HepG2 (cell line): ENCODE data around the gene ARFGAP3. TPM values are rescaled to one million over a fixed set of nuclear protein-coding genes. Genes with fewer than 3 reads are reported as not detected.

Source experiments
- FOSL2 ChIP-seq: sonication (generic); formaldehyde crosslinking; IDR thresholded peaks from 2 replicates; pipeline ENCODE4 v1.4.0; 2020; ENCODE audit warnings: missing genetic modification reagents
- FOXO1 ChIP-seq: sonication (generic); formaldehyde crosslinking; IDR thresholded peaks from 2 replicates; pipeline ENCODE4 v1.4.0; 2020; ENCODE audit warnings: missing genetic modification reagents
- FOXP1 ChIP-seq, 2 experiments: fragments of 450-650 bp in 1 of 2; IDR thresholded peaks; 2 replicates each; pipeline ENCODE4 v1.6.1; 2017 to 2018; ENCODE audit warnings: antibody characterized with exemption in 1 of 2
- GATAD1 ChIP-seq: IDR thresholded peaks from 2 replicates; pipeline ENCODE4 v1.6.1; 2016; ENCODE audit warnings: missing genetic modification reagents, missing compliant biosample characterization
- ISX ChIP-seq: sonication (generic); formaldehyde crosslinking; conservative IDR thresholded peaks from 2 replicates; pipeline ENCODE4 v1.5.0; 2020; ENCODE audit warnings: missing genetic modification reagents
- MXD1 ChIP-seq: sonication (generic); formaldehyde crosslinking; IDR thresholded peaks from 2 replicates; pipeline ENCODE4 v1.4.0; 2020; ENCODE audit warnings: mild to moderate bottlenecking, missing genetic modification reagents
- NR2F1 ChIP-seq, 2 experiments: fragments of 450-650 bp in 1 of 2; formaldehyde crosslinking in 1 of 2; IDR thresholded peaks; 2 replicates each; pipeline versions ENCODE4 v1.5.0 to v1.6.1; 2016 to 2020; ENCODE audit warnings: mild to moderate bottlenecking in 1 of 2, missing compliant biosample characterization in 1 of 2, missing genetic modification reagents in 1 of 2, moderate library complexity in 1 of 2
- NR2F6 ChIP-seq, 2 experiments: IDR thresholded peaks; 2 replicates each; pipeline ENCODE4 v1.6.1; 2016; ENCODE audit warnings: antibody characterized with exemption in 1 of 2, mild to moderate bottlenecking in 1 of 2
- PAXIP1 ChIP-seq: sonication (generic); formaldehyde crosslinking; conservative IDR thresholded peaks from 2 replicates; pipeline ENCODE4 v1.4.0; 2020; ENCODE audit warnings: mild to moderate bottlenecking, missing genetic modification reagents, moderate library complexity
- PHF8 ChIP-seq: sonication (generic); formaldehyde crosslinking; IDR thresholded peaks from 2 replicates; pipeline ENCODE4 v1.5.0; 2020; ENCODE audit warnings: missing genetic modification reagents
- POLR2AphosphoS2 ChIP-seq: IDR thresholded peaks from 2 replicates; pipeline ENCODE4 v1.6.1; 2011; ENCODE audit warnings: low read depth, low read length, improper control_type of control experiment
- SIN3B ChIP-seq: fragments of 150-350 bp; IDR thresholded peaks from 2 replicates; pipeline ENCODE4 v1.6.1; 2014; ENCODE audit warnings: low read length
- SMC3 ChIP-seq: IDR thresholded peaks from 2 replicates; pipeline ENCODE4 v1.6.1; 2011; ENCODE audit warnings: low read length, improper control_type of control experiment
- YEATS2 ChIP-seq: sonication (generic); formaldehyde crosslinking; IDR thresholded peaks from 2 replicates; pipeline ENCODE4 v1.4.0; 2020; ENCODE audit warnings: missing genetic modification reagents, borderline replicate concordance
- YY1 ChIP-seq: IDR thresholded peaks from 2 replicates; pipeline ENCODE4 v1.6.1; 2011; ENCODE audit warnings: low read length, low read depth, moderate library complexity, mild to moderate bottlenecking; ENCODE audit not compliant: insufficient read depth, insufficient replicate concordance
- ZMYM2 ChIP-seq: sonication (generic); formaldehyde crosslinking; IDR thresholded peaks from 2 replicates; pipeline ENCODE4 v1.8.0; 2022; ENCODE audit warnings: mild to moderate bottlenecking, missing genetic modification reagents
- ZNF232 ChIP-seq: sonication (generic); formaldehyde crosslinking; IDR thresholded peaks from 2 replicates; pipeline ENCODE4 v1.4.0; 2020; ENCODE audit warnings: missing genetic modification reagents, borderline replicate concordance
- ZNF567 ChIP-seq: sonication (generic); formaldehyde crosslinking; IDR thresholded peaks from 2 replicates; pipeline ENCODE4 v1.8.1; 2023; ENCODE audit warnings: mild to moderate bottlenecking, missing genetic modification reagents, borderline replicate concordance
- ZNF766 ChIP-seq: sonication (generic); formaldehyde crosslinking; IDR thresholded peaks from 2 replicates; pipeline ENCODE4 v1.5.0; 2020; ENCODE audit warnings: missing genetic modification reagents, borderline replicate concordance
- ZSCAN25 ChIP-seq: sonication (generic); formaldehyde crosslinking; IDR thresholded peaks from 2 replicates; pipeline ENCODE4 v1.8.0; 2022; ENCODE audit warnings: mild to moderate bottlenecking, missing genetic modification reagents
- polyA plus RNA-seq, 8 experiments: library from polyadenylated mRNA; depleted of rRNA in 3 of 8; stranded (reverse) in 7 of 8; unstranded in 1 of 8; fragments of >200 nt; fragmentation: Illumina TruSeq in 4 of 8; extraction: Trizol in 4 of 8; gene quantifications; 2 replicates each; pipeline versions ENCODE4 v1.2.1 to v1.2.3, GENCODE V29; 2011 to 2016; ENCODE audit warnings: low read depth in 4 of 8, missing spikeins in 1 of 8, mixed read lengths in 1 of 8; ENCODE audit not compliant: insufficient read depth in 1 of 8
- total RNA-seq, 5 experiments: library from RNA; depleted of rRNA; stranded (reverse); fragments of >200 nt; fragmentation: Illumina TruSeq; extraction: Trizol; gene quantifications; 2 replicates each; pipeline ENCODE4 v1.2.3, GENCODE V29; 2016; ENCODE audit warnings: low read depth in 1 of 5
- TF ChIP-seq, protein P1 (sequence below), 2 experiments: IDR thresholded peaks; 2 replicates each; pipeline ENCODE4 v1.6.1; 2011 to 2012; ENCODE audit warnings: low read length in 2 of 2, borderline replicate concordance in 1 of 2, low read depth in 1 of 2, mild to moderate bottlenecking in 1 of 2, moderate library complexity in 1 of 2

Gene ARFGAP3
- total and polyA plus RNA-seq, 2 of the 13 experiments (the other 11 are each of a cell fraction or from before 2014, with no cell fraction given), result 41.7 to 61.6 TPM

DNA sequence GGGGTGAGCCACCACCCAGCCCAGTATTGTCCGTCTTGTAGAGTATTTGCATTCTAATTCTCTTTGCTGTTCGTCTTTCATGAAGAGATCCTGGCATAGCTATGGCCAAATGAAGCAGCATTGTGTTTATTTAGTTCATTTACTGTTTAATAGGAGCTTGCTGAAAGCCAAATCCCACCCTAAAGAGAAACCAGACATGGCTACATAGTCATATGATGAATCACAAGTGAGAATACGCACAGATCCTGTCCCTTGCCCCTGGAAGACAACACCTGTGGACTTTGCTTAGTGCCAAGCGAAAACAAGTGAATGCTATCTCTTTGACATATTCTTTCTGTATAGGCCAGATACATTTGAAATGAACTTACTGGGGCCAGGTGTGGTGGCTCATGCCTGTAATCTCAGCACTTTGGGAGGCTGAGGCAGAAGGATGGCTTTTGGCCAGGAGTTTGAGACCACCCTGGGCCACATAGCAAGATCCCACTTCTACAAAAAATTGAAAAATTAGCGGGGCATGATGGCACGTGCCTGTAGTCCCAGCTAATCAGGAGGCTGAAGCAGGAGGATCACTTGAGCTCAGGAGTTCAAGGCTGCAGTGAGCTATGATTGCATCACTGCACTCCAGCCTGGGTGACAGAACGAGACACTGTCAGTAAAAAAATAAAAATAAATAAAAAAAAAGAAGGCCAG is 5.1 kb upstream of the ARFGAP3 start (continued):
- TF ChIP-seq PAXIP1, result peak; percentile 46; the same call in 1 of the 2 replicates
- TF ChIP-seq PHF8 (CRISPR knock-in tag), result no peak
- TF ChIP-seq FOSL2 (CRISPR knock-in tag), result peak; percentile 79
- no peak for TF ChIP-seq MXD1 (CRISPR knock-in tag)
- no peak for TF ChIP-seq YY1
- TF ChIP-seq NR2F1 (CRISPR knock-in tag; IDR thresholded peaks at IDR 0.05), result no peak
- TF ChIP-seq ZNF766, result no peak
- TF ChIP-seq FOXO1, result peak; percentile 36; the same call in 1 of the 2 replicates
- no peak for TF ChIP-seq NR2F6 (IDR thresholded peaks at IDR 0.05)
- 0 out of 2 replicates have a peak, but pooled peaks have one; percentile 9 for TF ChIP-seq NR2F6 (CRISPR knock-in tag; IDR thresholded peaks at IDR 0.05)
- 0 out of 2 replicates have a peak, but pooled peaks have one; percentile 17 for TF ChIP-seq ZMYM2 (CRISPR knock-in tag)
- no peak for TF ChIP-seq YEATS2 (CRISPR knock-in tag)
- TF ChIP-seq POLR2AphosphoS2, result no peak
- TF ChIP-seq ZNF567 (CRISPR knock-in tag), result no peak
- TF ChIP-seq ISX, result no peak
- no peak for TF ChIP-seq SIN3B
- TF ChIP-seq GATAD1, result no peak
- no peak for TF ChIP-seq SMC3
- TF ChIP-seq FOXP1 (IDR thresholded peaks at IDR 0.05), result no peak
- TF ChIP-seq FOXP1 (CRISPR knock-in tag; IDR thresholded peaks at IDR 0.05), result 0 out of 2 replicates have a peak, but pooled peaks have one; percentile 22
- TF ChIP-seq, protein P1, sequence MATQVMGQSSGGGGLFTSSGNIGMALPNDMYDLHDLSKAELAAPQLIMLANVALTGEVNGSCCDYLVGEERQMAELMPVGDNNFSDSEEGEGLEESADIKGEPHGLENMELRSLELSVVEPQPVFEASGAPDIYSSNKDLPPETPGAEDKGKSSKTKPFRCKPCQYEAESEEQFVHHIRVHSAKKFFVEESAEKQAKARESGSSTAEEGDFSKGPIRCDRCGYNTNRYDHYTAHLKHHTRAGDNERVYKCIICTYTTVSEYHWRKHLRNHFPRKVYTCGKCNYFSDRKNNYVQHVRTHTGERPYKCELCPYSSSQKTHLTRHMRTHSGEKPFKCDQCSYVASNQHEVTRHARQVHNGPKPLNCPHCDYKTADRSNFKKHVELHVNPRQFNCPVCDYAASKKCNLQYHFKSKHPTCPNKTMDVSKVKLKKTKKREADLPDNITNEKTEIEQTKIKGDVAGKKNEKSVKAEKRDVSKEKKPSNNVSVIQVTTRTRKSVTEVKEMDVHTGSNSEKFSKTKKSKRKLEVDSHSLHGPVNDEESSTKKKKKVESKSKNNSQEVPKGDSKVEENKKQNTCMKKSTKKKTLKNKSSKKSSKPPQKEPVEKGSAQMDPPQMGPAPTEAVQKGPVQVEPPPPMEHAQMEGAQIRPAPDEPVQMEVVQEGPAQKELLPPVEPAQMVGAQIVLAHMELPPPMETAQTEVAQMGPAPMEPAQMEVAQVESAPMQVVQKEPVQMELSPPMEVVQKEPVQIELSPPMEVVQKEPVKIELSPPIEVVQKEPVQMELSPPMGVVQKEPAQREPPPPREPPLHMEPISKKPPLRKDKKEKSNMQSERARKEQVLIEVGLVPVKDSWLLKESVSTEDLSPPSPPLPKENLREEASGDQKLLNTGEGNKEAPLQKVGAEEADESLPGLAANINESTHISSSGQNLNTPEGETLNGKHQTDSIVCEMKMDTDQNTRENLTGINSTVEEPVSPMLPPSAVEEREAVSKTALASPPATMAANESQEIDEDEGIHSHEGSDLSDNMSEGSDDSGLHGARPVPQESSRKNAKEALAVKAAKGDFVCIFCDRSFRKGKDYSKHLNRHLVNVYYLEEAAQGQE (IDR thresholded peaks at IDR 0.05; ENCODE audit: borderline replicate concordance in 1 of 2, low read depth in 1 of 2, low read length in 2 of 2), result no peak
- TF ChIP-seq ZNF232 (CRISPR knock-in tag), result no peak
- TF ChIP-seq ZSCAN25, result no peak
